ENCODE data around the gene OR14J1.
"Not testable (repeated sequence)": the region's sequence is repeated elsewhere in the genome, so short reads cannot be mapped to it uniquely, and the experiment has no call there.

Gene OR14J1, protein sequence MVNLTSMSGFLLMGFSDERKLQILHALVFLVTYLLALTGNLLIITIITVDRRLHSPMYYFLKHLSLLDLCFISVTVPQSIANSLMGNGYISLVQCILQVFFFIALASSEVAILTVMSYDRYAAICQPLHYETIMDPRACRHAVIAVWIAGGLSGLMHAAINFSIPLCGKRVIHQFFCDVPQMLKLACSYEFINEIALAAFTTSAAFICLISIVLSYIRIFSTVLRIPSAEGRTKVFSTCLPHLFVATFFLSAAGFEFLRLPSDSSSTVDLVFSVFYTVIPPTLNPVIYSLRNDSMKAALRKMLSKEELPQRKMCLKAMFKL

DNA sequence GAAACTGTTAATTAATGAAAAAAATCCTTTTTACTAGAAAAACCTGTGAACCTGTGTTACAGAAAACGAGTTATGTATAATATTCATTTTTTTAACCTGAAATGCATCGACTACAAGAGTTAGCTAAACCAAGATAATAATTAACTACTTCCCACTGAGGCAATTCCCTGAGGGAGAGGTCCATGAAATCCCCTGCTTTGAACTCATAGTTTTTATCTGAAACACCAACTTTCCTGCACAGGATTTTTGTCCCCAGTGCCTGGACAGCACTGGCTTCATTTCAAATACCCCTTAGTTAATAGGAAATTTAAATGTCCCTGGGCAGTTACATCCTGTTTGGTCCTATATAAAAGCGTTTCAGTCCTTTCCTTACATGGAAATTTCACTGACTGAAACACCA is at the start of gene OR14J1:
TSS of gene OR14J1 (plus strand) at position 386 of the 400 bp plus-strand sequence. CDS start 4,989 bp downstream, outside the sequence.
- TF ChIP-seq FOXP2 (optimal IDR thresholded peaks at IDR 0.05; ENCODE audit: control extremely low read depth, extremely low read length, insufficient read depth): no peak
- no peak for TF ChIP-seq EZH2 (IDR thresholded peaks at IDR 0.05)
- no peak for TF ChIP-seq POLR2AphosphoS5 (IDR thresholded peaks at IDR 0.05; ENCODE audit: borderline replicate concordance, low read depth, low read length)
- H3K27ac ChIP-seq: no peak within 1 kb of the TSS
- H3K9me3 ChIP-seq (ENCODE audit: low read depth, low read length): no peaks in the 10 kb centered on the region
- no peak within 1 kb of the TSS for H3K9ac ChIP-seq (ENCODE audit: insufficient read length)
- no peaks in the 10 kb centered on the region for H3K36me3 ChIP-seq (ENCODE audit: insufficient read depth, low read length)
- no peak within 1 kb of the TSS for H3K4me3 ChIP-seq
- no peak for DNase-seq (ENCODE audit: low read depth, low spot score)

GRCh38 chr6:29251736-29252135 is 49.8 kb upstream of the OR14J1 start:
- no peak for TF ChIP-seq EZH2 (IDR thresholded peaks at IDR 0.05)
- no peak for TF ChIP-seq FOXP2 (optimal IDR thresholded peaks at IDR 0.05; ENCODE audit: control extremely low read depth, extremely low read length, insufficient read depth)
- TF ChIP-seq POLR2AphosphoS5 (IDR thresholded peaks at IDR 0.05; ENCODE audit: borderline replicate concordance, low read depth, low read length): no peak

GRCh38 chr6:29255530-29255929 is 46.0 kb upstream of the OR14J1 start:
- H3K36me3 ChIP-seq (ENCODE audit: insufficient read depth, low read length): no peaks in the 10 kb centered on the region
- no peak overlapping the region for H3K27ac ChIP-seq
- no peak overlapping the region for H3K9ac ChIP-seq (ENCODE audit: insufficient read length)
- no peaks in the 10 kb centered on the region for H3K9me3 ChIP-seq (ENCODE audit: low read depth, low read length)
- no peak overlapping the region for H3K4me3 ChIP-seq
- no peak for DNase-seq (ENCODE audit: low read depth, low spot score)
- TF ChIP-seq EZH2 (IDR thresholded peaks at IDR 0.05) (no peak), POLR2AphosphoS5 (IDR thresholded peaks at IDR 0.05; ENCODE audit: borderline replicate concordance, low read depth, low read length) (no peak), FOXP2 (optimal IDR thresholded peaks at IDR 0.05; ENCODE audit: control extremely low read depth, extremely low read length, insufficient read depth) (no peak)

More at GRCh38 chr6:29251736-29252135, 49.8 kb upstream of the OR14J1 start:
- Histone ChIP-seq H3K9me3 (ENCODE audit: low read depth, low read length) (no peaks in the 10 kb centered on the region), H3K36me3 (ENCODE audit: insufficient read depth, low read length) (no peaks in the 10 kb centered on the region), H3K27ac (no peak overlapping the region), H3K4me3 (no peak overlapping the region), H3K9ac (ENCODE audit: insufficient read length) (no peak overlapping the region)
- no peak for DNase-seq (ENCODE audit: low read depth, low spot score)

DNA sequence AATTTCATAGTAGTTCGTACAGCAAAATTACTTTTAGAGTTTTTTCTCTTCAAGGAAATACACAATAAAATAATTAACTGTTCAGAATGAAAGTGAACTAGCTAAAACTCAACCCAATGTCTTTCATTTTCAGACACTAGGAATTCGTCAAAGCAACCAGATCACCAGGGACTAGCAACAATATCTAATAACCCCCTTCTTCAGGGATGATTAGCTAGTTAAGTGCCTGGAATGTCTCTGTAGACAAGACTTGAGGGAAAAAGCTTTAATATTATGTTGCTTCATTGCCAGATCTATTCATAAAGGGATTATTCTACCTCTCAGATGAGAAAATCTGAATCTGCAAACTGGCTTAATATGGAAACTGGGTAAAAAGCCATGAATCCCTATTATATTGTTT is 41.8 kb upstream of the OR14J1 start:
- H3K9ac ChIP-seq (ENCODE audit: insufficient read length): no peak overlapping the region
- no peak overlapping the region for H3K27ac ChIP-seq
- H3K36me3 ChIP-seq (ENCODE audit: insufficient read depth, low read length): no peaks in the 10 kb centered on the region
- DNase-seq (ENCODE audit: low read depth, low spot score): no peak
- H3K9me3 ChIP-seq (ENCODE audit: low read depth, low read length): no peaks in the 10 kb centered on the region
- no peak overlapping the region for H3K4me3 ChIP-seq
- TF ChIP-seq POLR2AphosphoS5 (IDR thresholded peaks at IDR 0.05; ENCODE audit: borderline replicate concordance, low read depth, low read length): no peak
- no peak for TF ChIP-seq EZH2 (IDR thresholded peaks at IDR 0.05)
- TF ChIP-seq FOXP2 (optimal IDR thresholded peaks at IDR 0.05; ENCODE audit: control extremely low read depth, extremely low read length, insufficient read depth): no peak

DNA sequence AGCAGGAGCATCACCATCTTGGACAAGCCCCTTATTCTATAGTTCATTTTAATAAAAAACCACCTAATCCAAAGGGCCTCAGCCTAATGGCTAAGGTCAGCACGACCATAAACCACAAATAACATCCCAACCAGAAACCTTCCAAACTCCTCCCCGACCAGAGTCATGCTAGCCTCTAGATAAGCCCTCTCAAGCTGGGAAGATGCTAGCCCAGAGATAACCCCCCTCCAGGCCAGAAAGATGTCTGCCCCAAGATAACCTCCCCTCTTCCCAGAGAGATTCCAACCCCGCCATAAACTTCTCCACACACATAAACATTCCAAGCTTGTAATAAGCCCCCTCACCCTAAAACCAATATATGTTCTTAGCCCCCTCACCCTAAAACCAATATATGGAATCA is 38.5 kb upstream of the OR14J1 start:
- Histone ChIP-seq H3K4me3 (no peak overlapping the region), H3K27ac (no peak overlapping the region), H3K36me3 (ENCODE audit: insufficient read depth, low read length) (no peaks in the 10 kb centered on the region), H3K9me3 (ENCODE audit: low read depth, low read length) (no peaks in the 10 kb centered on the region), H3K9ac (ENCODE audit: insufficient read length) (no peak overlapping the region)
- DNase-seq (ENCODE audit: low read depth, low spot score): no peak
- TF ChIP-seq FOXP2 (optimal IDR thresholded peaks at IDR 0.05; ENCODE audit: control extremely low read depth, extremely low read length, insufficient read depth): no peak
- TF ChIP-seq POLR2AphosphoS5 (IDR thresholded peaks at IDR 0.05; ENCODE audit: borderline replicate concordance, low read depth, low read length): no peak
- no peak for TF ChIP-seq EZH2 (IDR thresholded peaks at IDR 0.05)

DNA sequence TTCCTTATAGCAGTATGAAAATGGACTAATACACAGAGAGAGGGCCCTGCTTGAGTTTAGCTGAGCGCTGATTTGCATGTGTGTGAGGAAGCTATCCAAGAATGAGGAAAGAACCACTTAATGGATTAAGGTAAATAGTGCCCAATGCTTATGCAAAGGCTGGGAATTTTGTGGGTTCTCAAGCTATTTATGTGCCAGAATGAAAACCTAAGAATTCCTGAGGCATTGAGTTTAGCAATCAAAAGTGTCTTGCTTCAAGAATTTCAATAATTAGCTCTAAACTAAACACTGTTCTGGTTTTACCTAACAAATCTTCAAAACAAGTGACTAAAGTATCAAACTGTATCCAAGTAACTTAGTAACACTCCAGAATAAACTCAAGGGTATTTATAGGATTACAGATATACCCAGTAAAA is 7.0 kb upstream of the OR14J1 start:
- Histone ChIP-seq H3K9me3 (ENCODE audit: low read depth, low read length) (no peaks in the 10 kb centered on the region), H3K4me3 (no peak overlapping the region), H3K9ac (ENCODE audit: insufficient read length) (no peak overlapping the region), H3K27ac (no peak overlapping the region), H3K36me3 (ENCODE audit: insufficient read depth, low read length) (no peaks in the 10 kb centered on the region)
- no peak for DNase-seq (ENCODE audit: low read depth, low spot score)
- TF ChIP-seq POLR2AphosphoS5 (IDR thresholded peaks at IDR 0.05; ENCODE audit: borderline replicate concordance, low read depth, low read length): no peak
- no peak for TF ChIP-seq FOXP2 (optimal IDR thresholded peaks at IDR 0.05; ENCODE audit: control extremely low read depth, extremely low read length, insufficient read depth)
- no peak for TF ChIP-seq EZH2 (IDR thresholded peaks at IDR 0.05)

DNA sequence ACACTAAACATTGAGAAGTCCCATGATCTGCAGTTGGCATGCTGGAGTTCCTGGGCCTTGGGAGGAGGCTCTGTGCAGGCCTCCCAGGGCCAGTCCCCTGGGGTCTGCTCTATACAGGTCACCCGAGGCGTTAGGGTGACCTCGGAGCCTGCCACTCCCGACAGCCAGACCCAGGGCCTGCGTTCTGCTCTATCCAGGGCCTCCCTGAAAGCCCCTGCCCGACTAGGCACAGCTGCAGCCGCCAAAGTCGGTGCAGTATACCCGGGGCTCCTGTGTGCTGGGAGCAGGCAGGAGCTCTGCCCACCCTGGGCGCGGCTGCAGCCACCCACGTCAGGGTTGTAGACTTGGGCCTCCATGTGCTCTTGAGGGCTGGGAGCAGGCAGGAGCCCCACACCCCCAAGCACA is 6.3 kb upstream of the OR14J1 start:
- H3K9ac ChIP-seq (ENCODE audit: insufficient read length): no peak overlapping the region
- no peak for TF ChIP-seq FOXP2 (optimal IDR thresholded peaks at IDR 0.05; ENCODE audit: control extremely low read depth, extremely low read length, insufficient read depth)
- no peak for TF ChIP-seq POLR2AphosphoS5 (IDR thresholded peaks at IDR 0.05; ENCODE audit: borderline replicate concordance, low read depth, low read length)
- no peak for TF ChIP-seq EZH2 (IDR thresholded peaks at IDR 0.05)
- no peak overlapping the region for H3K27ac ChIP-seq
- H3K9me3 ChIP-seq (ENCODE audit: low read depth, low read length): no peaks in the 10 kb centered on the region
- no peaks in the 10 kb centered on the region for H3K36me3 ChIP-seq (ENCODE audit: insufficient read depth, low read length)
- no peak for DNase-seq (ENCODE audit: low read depth, low spot score)
- H3K4me3 ChIP-seq: no peak overlapping the region

DNA sequence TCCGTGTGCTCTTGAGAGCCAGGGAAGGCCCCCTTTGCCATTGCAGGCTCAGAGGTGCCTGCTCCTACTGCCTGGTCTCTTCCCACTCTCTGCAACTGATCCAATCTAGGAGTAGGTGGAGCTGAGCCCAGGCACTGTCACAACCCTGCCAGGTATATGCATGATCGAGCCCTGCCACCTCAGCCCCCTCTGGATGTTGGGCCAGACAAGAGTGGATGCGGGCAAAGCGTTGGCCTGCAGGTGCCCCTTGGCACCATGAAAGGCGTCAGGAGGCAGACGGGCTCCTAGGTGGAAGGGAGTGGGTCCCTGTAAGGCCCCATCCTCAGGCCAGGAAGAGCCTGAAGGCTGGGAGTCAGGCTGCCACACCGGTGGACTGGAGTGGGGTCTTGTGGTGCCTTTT is 5.9 kb upstream of the OR14J1 start:
- no peak overlapping the region for H3K27ac ChIP-seq
- H3K9me3 ChIP-seq (ENCODE audit: low read depth, low read length): no peaks in the 10 kb centered on the region
- no peak for DNase-seq (ENCODE audit: low read depth, low spot score)
- H3K4me3 ChIP-seq: no peak overlapping the region
- H3K36me3 ChIP-seq (ENCODE audit: insufficient read depth, low read length): no peaks in the 10 kb centered on the region
- H3K9ac ChIP-seq (ENCODE audit: insufficient read length): no peak overlapping the region
- TF ChIP-seq FOXP2 (optimal IDR thresholded peaks at IDR 0.05; ENCODE audit: control extremely low read depth, extremely low read length, insufficient read depth): no peak
- no peak for TF ChIP-seq EZH2 (IDR thresholded peaks at IDR 0.05)

- Histone ChIP-seq H3K4me3 (no peak overlapping the region), H3K27ac (no peak overlapping the region), H3K9me3 (ENCODE audit: low read depth, low read length) (no peaks in the 10 kb centered on the region), H3K9ac (ENCODE audit: insufficient read length) (no peak overlapping the region), H3K36me3 (ENCODE audit: insufficient read depth, low read length) (no peaks in the 10 kb centered on the region)
- TF ChIP-seq EZH2 (IDR thresholded peaks at IDR 0.05) (no peak), POLR2AphosphoS5 (IDR thresholded peaks at IDR 0.05; ENCODE audit: borderline replicate concordance, low read depth, low read length) (no peak), FOXP2 (optimal IDR thresholded peaks at IDR 0.05; ENCODE audit: control extremely low read depth, extremely low read length, insufficient read depth) (no peak)
- no peak for DNase-seq (ENCODE audit: low read depth, low spot score)
Measured at GRCh38 chr6:29319931-29320330, 18.4 kb downstream of the OR14J1 start.

- not testable (repeated sequence) for H3K9ac ChIP-seq (ENCODE audit: insufficient read length); H3K9me3 ChIP-seq (ENCODE audit: low read depth, low read length); DNase-seq (ENCODE audit: low read depth, low spot score); H3K4me3 ChIP-seq; H3K27ac ChIP-seq; H3K36me3 ChIP-seq (ENCODE audit: insufficient read depth, low read length)
Measured at GRCh38 chr6:29323332-29323731, 21.8 kb downstream of the OR14J1 start.

All from SK-N-MC (cell line).